Measurements from ENCODE around the gene OXA1L. TPM values are rescaled to one million over a fixed set of nuclear protein-coding genes. Genes with fewer than 3 reads are reported as not detected.

The OXA1L gene
- total and polyA plus RNA-seq, 4 donors, result 53.6 to 106 (median 61.8) TPM

GRCh38 chr14:22768947-22769346 lies 2.5 kb downstream of the OXA1L start:
- 96% methylated on average over 4 of the region's 4 CpGs for WGBS
- peaks cover 0 to 18% (median 10%) of the 10 kb centered on the region in 4 donors for H3K4me1 ChIP-seq (ENCODE audit: control insufficient read depth in 4 of 4, insufficient read depth in 4 of 4, low read length in 3 of 4)
- peaks cover 14 to 42% (median 27%) of the 10 kb centered on the region in 4 donors for H3K36me3 ChIP-seq (ENCODE audit: control insufficient read depth in 4 of 4, insufficient read depth in 3 of 4, low read depth in 1 of 4, low read length in 3 of 4)
- H3K9me3 ChIP-seq (ENCODE audit: control insufficient read depth in 4 of 4, low read length in 3 of 4), result no peaks in the 10 kb centered on the region
- H3K27me3 ChIP-seq (ENCODE audit: control insufficient read depth in 4 of 4, insufficient read depth in 4 of 4, low read length in 3 of 4), result no peaks in the 10 kb centered on the region
- TF ChIP-seq, protein P1, sequence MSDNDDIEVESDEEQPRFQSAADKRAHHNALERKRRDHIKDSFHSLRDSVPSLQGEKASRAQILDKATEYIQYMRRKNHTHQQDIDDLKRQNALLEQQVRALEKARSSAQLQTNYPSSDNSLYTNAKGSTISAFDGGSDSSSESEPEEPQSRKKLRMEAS (IDR thresholded peaks at IDR 0.05), result no peak
- no peak for TF ChIP-seq JUND (IDR thresholded peaks at IDR 0.05)
- no peak for TF ChIP-seq ATF3 (IDR thresholded peaks at IDR 0.05)
- TF ChIP-seq TAF1 (conservative IDR thresholded peaks at IDR 0.05), result no peak
- no peak overlapping the region for H3K9ac ChIP-seq (ENCODE audit: low read depth in 1 of 2, low read length in 2 of 2)
- no peak overlapping the region for H3K4me3 ChIP-seq (ENCODE audit: low read depth in 1 of 3, low read length in 3 of 3)
- no peak for DNase-seq (ENCODE audit: low spot score)
- no peak overlapping the region for H3K27ac ChIP-seq (ENCODE audit: low read depth in 1 of 2, low read length in 2 of 2)

DNA sequence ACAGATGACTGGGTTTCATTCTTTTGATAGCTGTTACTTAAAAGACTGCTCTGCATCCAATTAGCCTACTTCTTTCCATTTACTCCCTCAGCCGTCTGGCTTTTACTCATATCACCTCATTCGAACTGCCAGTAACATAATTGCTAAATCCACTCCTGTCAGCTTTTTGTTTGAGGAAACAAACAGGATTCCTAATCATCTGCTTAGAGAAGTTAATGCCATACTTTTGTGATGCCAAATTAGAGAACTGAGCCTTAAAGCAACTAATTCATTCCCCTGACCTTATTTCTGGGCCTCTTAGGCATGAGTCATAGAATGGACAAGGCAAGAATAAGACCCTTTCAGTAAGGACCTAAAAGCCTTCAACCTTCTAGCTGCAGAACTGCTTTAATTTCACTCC lies 2.9 kb downstream of the OXA1L start:
- H3K27me3 ChIP-seq (ENCODE audit: control insufficient read depth in 4 of 4, insufficient read depth in 4 of 4, low read length in 3 of 4), result no peaks in the 10 kb centered on the region
- 84% methylated on average over 2 of the region's 2 CpGs for WGBS
- no peak overlapping the region for H3K9ac ChIP-seq (ENCODE audit: low read depth in 1 of 2, low read length in 2 of 2)
- H3K4me3 ChIP-seq (ENCODE audit: low read depth in 1 of 3, low read length in 3 of 3), result no peak overlapping the region
- TF ChIP-seq, protein P2, sequence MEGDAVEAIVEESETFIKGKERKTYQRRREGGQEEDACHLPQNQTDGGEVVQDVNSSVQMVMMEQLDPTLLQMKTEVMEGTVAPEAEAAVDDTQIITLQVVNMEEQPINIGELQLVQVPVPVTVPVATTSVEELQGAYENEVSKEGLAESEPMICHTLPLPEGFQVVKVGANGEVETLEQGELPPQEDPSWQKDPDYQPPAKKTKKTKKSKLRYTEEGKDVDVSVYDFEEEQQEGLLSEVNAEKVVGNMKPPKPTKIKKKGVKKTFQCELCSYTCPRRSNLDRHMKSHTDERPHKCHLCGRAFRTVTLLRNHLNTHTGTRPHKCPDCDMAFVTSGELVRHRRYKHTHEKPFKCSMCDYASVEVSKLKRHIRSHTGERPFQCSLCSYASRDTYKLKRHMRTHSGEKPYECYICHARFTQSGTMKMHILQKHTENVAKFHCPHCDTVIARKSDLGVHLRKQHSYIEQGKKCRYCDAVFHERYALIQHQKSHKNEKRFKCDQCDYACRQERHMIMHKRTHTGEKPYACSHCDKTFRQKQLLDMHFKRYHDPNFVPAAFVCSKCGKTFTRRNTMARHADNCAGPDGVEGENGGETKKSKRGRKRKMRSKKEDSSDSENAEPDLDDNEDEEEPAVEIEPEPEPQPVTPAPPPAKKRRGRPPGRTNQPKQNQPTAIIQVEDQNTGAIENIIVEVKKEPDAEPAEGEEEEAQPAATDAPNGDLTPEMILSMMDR (IDR thresholded peaks at IDR 0.05; ENCODE audit: low read depth, low read length, missing input control), result no peak
- TF ChIP-seq FOXA1 (IDR thresholded peaks at IDR 0.05) (no peak), HNF4G (IDR thresholded peaks at IDR 0.05) (no peak), EGR1 (IDR thresholded peaks at IDR 0.05; ENCODE audit: low read depth in 2 of 2) (no peak), YY1 (IDR thresholded peaks at IDR 0.05) (no peak), RXRA (IDR thresholded peaks at IDR 0.05) (no peak), SP1 (IDR thresholded peaks at IDR 0.05) (no peak), JUND (IDR thresholded peaks at IDR 0.05) (no peak), TAF1 (conservative IDR thresholded peaks at IDR 0.05) (no peak)
- TF ChIP-seq, protein P3, sequence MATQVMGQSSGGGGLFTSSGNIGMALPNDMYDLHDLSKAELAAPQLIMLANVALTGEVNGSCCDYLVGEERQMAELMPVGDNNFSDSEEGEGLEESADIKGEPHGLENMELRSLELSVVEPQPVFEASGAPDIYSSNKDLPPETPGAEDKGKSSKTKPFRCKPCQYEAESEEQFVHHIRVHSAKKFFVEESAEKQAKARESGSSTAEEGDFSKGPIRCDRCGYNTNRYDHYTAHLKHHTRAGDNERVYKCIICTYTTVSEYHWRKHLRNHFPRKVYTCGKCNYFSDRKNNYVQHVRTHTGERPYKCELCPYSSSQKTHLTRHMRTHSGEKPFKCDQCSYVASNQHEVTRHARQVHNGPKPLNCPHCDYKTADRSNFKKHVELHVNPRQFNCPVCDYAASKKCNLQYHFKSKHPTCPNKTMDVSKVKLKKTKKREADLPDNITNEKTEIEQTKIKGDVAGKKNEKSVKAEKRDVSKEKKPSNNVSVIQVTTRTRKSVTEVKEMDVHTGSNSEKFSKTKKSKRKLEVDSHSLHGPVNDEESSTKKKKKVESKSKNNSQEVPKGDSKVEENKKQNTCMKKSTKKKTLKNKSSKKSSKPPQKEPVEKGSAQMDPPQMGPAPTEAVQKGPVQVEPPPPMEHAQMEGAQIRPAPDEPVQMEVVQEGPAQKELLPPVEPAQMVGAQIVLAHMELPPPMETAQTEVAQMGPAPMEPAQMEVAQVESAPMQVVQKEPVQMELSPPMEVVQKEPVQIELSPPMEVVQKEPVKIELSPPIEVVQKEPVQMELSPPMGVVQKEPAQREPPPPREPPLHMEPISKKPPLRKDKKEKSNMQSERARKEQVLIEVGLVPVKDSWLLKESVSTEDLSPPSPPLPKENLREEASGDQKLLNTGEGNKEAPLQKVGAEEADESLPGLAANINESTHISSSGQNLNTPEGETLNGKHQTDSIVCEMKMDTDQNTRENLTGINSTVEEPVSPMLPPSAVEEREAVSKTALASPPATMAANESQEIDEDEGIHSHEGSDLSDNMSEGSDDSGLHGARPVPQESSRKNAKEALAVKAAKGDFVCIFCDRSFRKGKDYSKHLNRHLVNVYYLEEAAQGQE (IDR thresholded peaks at IDR 0.05), result no peak
- H3K27ac ChIP-seq (ENCODE audit: low read depth in 1 of 2, low read length in 2 of 2), result no peak overlapping the region
- H3K4me1 ChIP-seq (ENCODE audit: control insufficient read depth in 4 of 4, insufficient read depth in 4 of 4, low read length in 3 of 4), result peaks cover 0 to 18% (median 10%) of the 10 kb centered on the region in 4 donors
- peaks cover 14 to 47% (median 29%) of the 10 kb centered on the region in 4 donors for H3K36me3 ChIP-seq (ENCODE audit: control insufficient read depth in 4 of 4, insufficient read depth in 3 of 4, low read depth in 1 of 4, low read length in 3 of 4)
- DNase-seq (ENCODE audit: low spot score), result no peak
- no peaks in the 10 kb centered on the region for H3K9me3 ChIP-seq (ENCODE audit: control insufficient read depth in 4 of 4, low read length in 3 of 4)
